Hematopoietic multipotent progenitor cell treated with erythropoietin and hydrocortisone succinate and interleukin-3 and kit ligand, for 4 days (in vitro differentiated cells): Measurements from ENCODE around the gene UNC13B.
"Not testable (repeated sequence)": the region's sequence is repeated elsewhere in the genome, so short reads cannot be mapped to it uniquely, and the experiment has no call there.

ENCODE experiments used
- DNase-seq: peaks from one replicate; pipeline ENCODE4 v3.0.0-alpha.2; 2015

UNC13B gene

GRCh38 chr9:35395706-35396101 is 233.9 kb downstream of the UNC13B start:
- DNase-seq = no peak

DNA sequence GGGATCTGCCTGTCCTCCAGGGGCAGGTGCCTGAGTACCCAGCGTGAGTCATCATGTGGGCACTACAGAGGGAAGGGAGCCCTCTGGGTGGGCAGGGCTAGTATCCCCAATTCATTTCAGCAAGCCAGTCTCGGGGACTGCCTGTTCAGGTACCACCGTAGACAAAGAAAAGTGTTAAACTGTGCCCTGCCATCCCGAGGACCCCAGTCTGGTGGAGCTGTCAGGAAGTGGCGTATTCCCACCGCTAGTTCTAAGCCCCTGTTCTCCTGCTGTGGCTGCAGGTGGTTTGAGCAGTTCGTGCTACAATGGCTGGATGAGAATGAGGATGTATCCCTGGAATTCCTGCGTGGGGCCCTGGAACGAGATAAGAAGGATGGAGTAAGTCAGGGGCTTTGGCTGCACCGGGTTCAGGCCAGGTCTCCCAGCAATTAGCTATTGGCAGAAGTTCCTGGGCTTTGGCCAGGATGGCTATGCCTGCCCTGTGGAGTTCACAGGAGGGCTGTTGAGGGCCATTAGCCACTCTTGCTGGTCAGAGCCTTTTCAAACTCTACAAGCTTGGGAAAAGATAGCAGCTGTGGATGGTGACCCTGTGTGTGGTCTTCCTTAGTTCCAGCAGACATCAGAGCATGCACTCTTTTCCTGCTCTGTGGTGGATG is 234.9 kb downstream of the UNC13B start:
- DNase-seq = no peak

GRCh38 chr9:35397216-35397698 is 235.4 kb downstream of the UNC13B start:
- no peak for DNase-seq

DNA sequence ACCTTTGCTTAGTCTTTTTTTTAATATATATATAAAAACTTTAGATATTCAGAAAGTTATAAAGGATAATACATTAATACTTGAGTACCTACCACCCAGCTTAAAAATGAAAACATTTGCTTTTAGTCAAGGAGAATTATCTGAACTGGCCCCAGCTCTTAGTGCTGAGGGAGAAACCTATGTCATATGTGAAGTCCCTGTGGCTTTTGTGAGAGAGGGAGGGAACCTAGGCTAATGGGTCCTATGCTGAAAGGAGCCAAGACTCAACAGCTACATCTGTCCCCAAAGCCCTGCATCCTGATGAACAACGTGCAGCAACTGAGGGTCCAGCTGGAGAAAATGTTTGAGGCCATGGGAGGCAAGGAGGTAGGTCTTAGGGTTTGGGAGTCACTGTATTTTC is 236.1 kb downstream of the UNC13B start:
- no peak for DNase-seq

GRCh38 chr9:35398651-35399335 is 237.0 kb downstream of the UNC13B start:
- DNase-seq = no peak

DNA sequence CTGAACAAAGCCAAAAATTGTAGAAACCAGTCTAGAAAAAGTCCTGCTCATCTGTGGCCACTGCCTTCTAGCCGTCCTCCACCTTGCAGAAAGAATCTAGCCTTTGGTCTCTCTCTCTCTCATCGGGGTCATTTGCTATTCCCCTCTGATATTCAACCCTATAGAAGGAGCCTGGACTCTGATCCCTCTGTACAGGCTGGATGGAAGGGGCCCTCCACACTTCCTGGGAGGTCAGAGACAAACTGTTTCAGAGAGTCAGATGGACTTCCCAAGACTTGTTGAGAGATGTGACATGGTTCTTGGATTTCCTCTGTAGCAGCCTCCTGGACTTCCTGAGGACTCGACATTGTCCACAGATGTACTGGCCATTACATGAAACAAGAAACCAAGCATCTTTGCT is 243.1 kb downstream of the UNC13B start:
- no peak for DNase-seq

GRCh38 chr9:35406183-35406959 is 244.6 kb downstream of the UNC13B start:
- peak; percentile 65 for DNase-seq

- DNase-seq = peak; percentile 61
Measured at GRCh38 chr9:35407846-35408245, 246.0 kb downstream of the UNC13B start.

GRCh38 chr9:35409434-35409833 is 247.6 kb downstream of the UNC13B start:
- not testable (repeated sequence) for DNase-seq

GRCh38 chr9:35414889-35415288 is 253.1 kb downstream of the UNC13B start:
- DNase-seq = no peak

GRCh38 chr9:35415402-35416097 is 253.7 kb downstream of the UNC13B start:
- DNase-seq = peak; percentile 23

- DNase-seq = no peak
Measured at GRCh38 chr9:35416098-35416427, 254.3 kb downstream of the UNC13B start.

- DNase-seq = no peak
Measured at GRCh38 chr9:35422346-35422745, 260.5 kb downstream of the UNC13B start.

- DNase-seq = no peak
Measured at GRCh38 chr9:35422753-35423152, 260.9 kb downstream of the UNC13B start.

DNA sequence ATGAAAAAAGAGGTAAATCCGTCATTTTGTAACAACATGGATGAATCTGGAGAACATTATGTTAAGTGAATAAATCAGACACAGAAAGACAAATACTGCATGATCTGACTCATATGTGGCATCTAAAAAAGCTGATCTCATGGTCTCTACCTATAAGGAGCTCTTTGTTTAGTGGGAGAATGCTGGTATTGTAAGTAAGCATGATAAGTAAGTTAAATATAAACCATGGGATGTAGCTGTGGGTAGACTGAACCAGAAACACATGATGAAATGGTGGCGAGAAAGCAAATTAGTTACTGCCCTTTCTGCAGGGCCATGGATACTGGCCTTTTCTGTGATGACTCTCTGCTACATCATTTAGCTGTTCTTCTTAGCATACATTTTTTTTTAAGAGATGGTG is 261.7 kb downstream of the UNC13B start:
- DNase-seq = no peak

- no peak for DNase-seq
Measured at GRCh38 chr9:35424356-35425352, 262.8 kb downstream of the UNC13B start.

GRCh38 chr9:35426627-35427026 is 264.8 kb downstream of the UNC13B start:
- no peak for DNase-seq

DNA sequence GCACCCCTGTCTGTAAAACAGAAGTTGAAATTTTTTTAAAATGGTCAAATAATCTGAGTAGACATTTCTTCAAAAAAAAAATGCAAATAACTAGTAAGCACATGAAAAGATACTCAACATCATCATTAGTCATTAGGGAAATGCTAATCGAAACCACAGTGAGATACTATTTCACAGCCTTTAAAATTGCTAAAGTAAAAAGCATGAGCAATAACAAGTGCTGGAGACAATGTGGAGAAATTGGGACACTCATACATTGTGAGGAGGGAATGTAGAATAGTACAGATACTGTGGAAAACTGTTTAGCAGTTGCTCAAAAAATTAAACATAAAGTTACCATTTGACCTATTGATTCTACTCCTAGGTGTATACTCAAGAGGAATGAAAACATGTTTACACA is 269.7 kb downstream of the UNC13B start:
- no peak for DNase-seq

DNA sequence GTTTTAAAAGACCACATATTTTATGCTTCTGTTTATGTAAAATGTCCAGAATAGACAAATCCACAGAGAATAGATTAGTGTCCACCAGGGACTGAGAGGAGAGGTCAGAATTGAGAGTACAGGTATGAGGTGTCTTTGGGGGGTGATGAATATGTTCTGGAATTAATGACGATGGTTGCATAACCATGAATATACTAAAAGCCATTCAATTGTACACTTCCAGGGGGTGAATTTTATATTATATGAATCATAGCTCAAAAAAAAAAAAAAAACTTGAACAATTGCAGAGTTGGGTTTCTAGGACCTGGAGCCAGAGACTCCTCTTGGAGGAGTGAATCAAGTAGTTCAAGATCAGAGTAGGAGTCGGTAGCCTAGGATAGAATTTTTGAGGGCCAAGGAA is 270.3 kb downstream of the UNC13B start:
- DNase-seq = no peak

DNA sequence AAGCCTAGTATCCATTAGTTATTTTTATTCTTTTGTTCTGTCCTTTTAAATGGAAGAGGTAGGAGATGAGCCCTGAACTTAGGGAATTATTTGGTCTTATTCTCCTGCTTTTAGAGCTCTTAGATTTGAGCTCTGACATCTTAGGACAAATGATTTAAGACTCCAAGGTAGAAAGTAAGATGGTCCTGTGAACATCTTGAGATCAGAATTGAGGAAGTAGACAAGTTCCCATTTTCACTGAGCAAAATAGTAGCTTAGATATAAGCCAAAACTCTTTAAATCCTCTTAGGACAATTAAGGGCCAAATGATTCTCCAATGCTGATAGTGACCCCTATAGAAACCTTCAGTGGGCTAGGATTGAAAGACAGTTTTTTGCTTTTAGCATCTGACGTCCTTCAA is 275.1 kb downstream of the UNC13B start:
- DNase-seq = peak; percentile 32

DNA sequence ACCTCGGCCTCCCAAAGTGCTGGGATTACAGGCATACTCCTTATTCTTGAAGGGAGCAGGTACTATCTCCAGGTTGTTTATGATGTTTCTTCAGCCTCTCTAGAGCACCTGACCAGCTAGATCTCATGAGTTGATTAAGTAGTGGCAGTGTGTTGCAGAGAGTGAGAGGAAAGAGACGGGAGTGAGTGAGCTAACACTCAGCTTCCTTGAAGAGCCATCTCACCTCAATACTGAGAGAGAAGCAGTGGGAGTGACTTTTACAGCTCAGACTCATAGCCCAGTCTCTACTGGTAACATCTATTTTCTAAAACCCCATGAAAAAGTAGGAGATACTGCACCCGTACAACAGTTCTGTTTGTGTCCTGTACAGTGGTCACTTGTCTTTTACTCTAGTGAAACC is 284.2 kb downstream of the UNC13B start:
- no peak for DNase-seq

- no peak for DNase-seq
Measured at GRCh38 chr9:35448496-35448895, 286.7 kb downstream of the UNC13B start.
